Lower leg skin (tissue), 3 donors: ENCODE results near the gene ADGRG2.

ENCODE experiments used
- CTCF ChIP-seq, 3 donors: fragments of 450-650 bp; IDR thresholded peaks; one replicate each; pipeline ENCODE4 v1.5.1; 2016; ENCODE audit warnings: antibody characterized with exemption in 3 of 3, mild to moderate bottlenecking in 3 of 3, moderate library complexity in 2 of 3
- POLR2A ChIP-seq, 2 donors: fragments of 450-650 bp; IDR thresholded peaks; one replicate each; pipeline ENCODE4 v1.6.1; 2016 to 2017; ENCODE audit warnings: antibody characterized with exemption in 2 of 2, mild to moderate bottlenecking in 1 of 2, moderate library complexity in 1 of 2

GRCh38 chrX:18964026-18964425, 158.2 kb downstream of the ADGRG2 start:
- TF ChIP-seq CTCF (IDR thresholded peaks at IDR 0.05) (no peak), POLR2A (IDR thresholded peaks at IDR 0.05) (no peak)
